DMS53 treated with DMSO at 0.1 percent for 48 hours (cell line): ENCODE data around the gene LRRC57.

Experiments
- DNase-seq: peaks from one replicate; lab custom pipeline; 2025; ENCODE audit not compliant: unreplicated experiment; lab: John Stamatoyannopoulos, UW

Gene LRRC57

GRCh38 chr15:42553554-42553953 lies 5.0 kb upstream of the LRRC57 start:
- DNase-seq = no peak

- DNase-seq = no peak
Measured at GRCh38 chr15:42549741-42550392, 1.3 kb upstream of the LRRC57 start.

- DNase-seq = peak; percentile 24
Measured at GRCh38 chr15:42549032-42549491, 469 bp upstream of the LRRC57 start.

- no peak for DNase-seq
Measured at GRCh38 chr15:42547918-42548248, 710 bp downstream of the LRRC57 start.

GRCh38 chr15:42544853-42545629 lies 3.6 kb downstream of the LRRC57 start:
- DNase-seq = no peak

- no peak for DNase-seq
Measured at GRCh38 chr15:42533246-42533645, 15.3 kb downstream of the LRRC57 start.

GRCh38 chr15:42528970-42529369 lies 19.6 kb downstream of the LRRC57 start:
- DNase-seq = no peak

- no peak for DNase-seq
Measured at GRCh38 chr15:42523331-42523730, 25.3 kb downstream of the LRRC57 start.

- no peak for DNase-seq
Measured at GRCh38 chr15:42511007-42511391, 37.6 kb downstream of the LRRC57 start.

GRCh38 chr15:42510258-42511006 lies 38.2 kb downstream of the LRRC57 start:
- DNase-seq = no peak

- DNase-seq = no peak
Measured at GRCh38 chr15:42508263-42508690, 40.3 kb downstream of the LRRC57 start.

- DNase-seq = no peak
Measured at GRCh38 chr15:42507514-42507913, 41.1 kb downstream of the LRRC57 start.

- DNase-seq = no peak
Measured at GRCh38 chr15:42504631-42505030, 44.0 kb downstream of the LRRC57 start.

GRCh38 chr15:42503825-42504224 lies 44.8 kb downstream of the LRRC57 start:
- no peak for DNase-seq

- DNase-seq = no peak
Measured at GRCh38 chr15:42502477-42502876, 46.1 kb downstream of the LRRC57 start.

GRCh38 chr15:42499858-42500609 lies 48.6 kb downstream of the LRRC57 start:
- DNase-seq = no peak

GRCh38 chr15:42498212-42499068 lies 50.2 kb downstream of the LRRC57 start:
- no peak for DNase-seq

GRCh38 chr15:42495361-42496212 lies 53.0 kb downstream of the LRRC57 start, which contains the start of gene SNAP23:
Gene SNAP23, plus strand, starts transcription at chr15:42495634. Its CDS starts 16,213 bp downstream, at chr15:42511847.
- peak; percentile 87 for DNase-seq

- no peak for DNase-seq
Measured at GRCh38 chr15:42494998-42495360, 53.6 kb downstream of the LRRC57 start.
